Mesendoderm (in vitro differentiated cells): ENCODE data around the gene PCDH10. TPM values are rescaled to one million over a fixed set of nuclear protein-coding genes. Genes with fewer than 3 reads are reported as not detected.

Experiments used
- DNase-seq: peaks from one replicate; pipeline ENCODE4 v3.0.0; 2013
- H2AK5ac ChIP-seq: 2 replicates; pipeline ENCODE4 v1.6.1; 2013; ENCODE audit warnings: low read length, inconsistent platforms
- H2BK120ac ChIP-seq: 2 replicates; pipeline ENCODE4 v1.6.1; 2013; ENCODE audit warnings: low read depth, mild to moderate bottlenecking, low read length, moderate library complexity, mixed read lengths
- H2BK15ac ChIP-seq: replicated peaks from 2 replicates; pipeline ENCODE4 v1.6.1; 2013; ENCODE audit warnings: low read depth, mild to moderate bottlenecking, moderate library complexity
- H2BK5ac ChIP-seq: 2 replicates; pipeline ENCODE4 v1.6.1; 2013; ENCODE audit warnings: low read length, inconsistent platforms
- H3K18ac ChIP-seq: 2 replicates; pipeline ENCODE4 v1.6.1; 2013; ENCODE audit warnings: mild to moderate bottlenecking, low read length, mixed read lengths
- H3K23ac ChIP-seq: one replicate; pipeline ENCODE4 v1.6.1; 2013; ENCODE audit warnings: low read length
- H3K27ac ChIP-seq: 2 replicates; pipeline ENCODE4 v1.5.1; 2013; ENCODE audit warnings: low read depth, mild to moderate bottlenecking, inconsistent platforms, low read length, moderate library complexity
- H3K27me3 ChIP-seq: 2 replicates; pipeline ENCODE4 v1.6.1; 2013; ENCODE audit warnings: low read length, control low read depth, mild to moderate bottlenecking, inconsistent platforms; ENCODE audit not compliant: insufficient read depth, poor library complexity
- H3K36me3 ChIP-seq: 2 replicates; pipeline ENCODE4 v1.6.1; 2013; ENCODE audit warnings: low read length, inconsistent platforms; ENCODE audit not compliant: control insufficient read depth, insufficient read depth
- H3K4ac ChIP-seq: one replicate; pipeline ENCODE4 v1.6.1; 2013; ENCODE audit warnings: low read depth, mild to moderate bottlenecking, low read length, moderate library complexity
- H3K4me1 ChIP-seq: 2 replicates; pipeline ENCODE4 v1.6.1; 2013; ENCODE audit warnings: low read depth, low read length, inconsistent platforms; ENCODE audit not compliant: control insufficient read depth
- H3K4me2 ChIP-seq: 2 replicates; pipeline ENCODE4 v1.6.1; 2013; ENCODE audit warnings: low read length
- H3K4me3 ChIP-seq: 2 replicates; pipeline ENCODE4 v1.5.1; 2013; ENCODE audit warnings: mild to moderate bottlenecking, low read length
- H3K56ac ChIP-seq: one replicate; pipeline ENCODE4 v1.6.1; 2013; ENCODE audit warnings: low read length
- H3K79me1 ChIP-seq: 2 replicates; pipeline ENCODE4 v1.6.1; 2013; ENCODE audit warnings: low read length, inconsistent platforms
- H3K79me2 ChIP-seq: 2 replicates; pipeline ENCODE4 v1.6.1; 2013; ENCODE audit warnings: mild to moderate bottlenecking, low read length; ENCODE audit not compliant: control insufficient read depth, insufficient read depth
- H3K9ac ChIP-seq: 2 replicates; pipeline ENCODE4 v1.6.1; 2013; ENCODE audit warnings: low read length, inconsistent platforms
- H4K5ac ChIP-seq: one replicate; pipeline ENCODE4 v1.6.1; 2013; ENCODE audit warnings: low read length
- H4K8ac ChIP-seq: one replicate; pipeline ENCODE4 v1.6.1; 2013; ENCODE audit warnings: low read depth, mild to moderate bottlenecking, control low read depth, low read length, moderate library complexity
- WGBS: extraction: QIAGEN DNeasy Blood & Tissue Kit; methylation state at CpG from one replicate; pipeline ENCODE4 v1.1.7; 2013; ENCODE audit warnings: low lambda C conversion rate, missing lambda C conversion rate; ENCODE audit not compliant: insufficient coverage; ENCODE audit errors: extremely low coverage; 5-methylcytosine and 5-hydroxymethylcytosine counted together
- polyA plus RNA-seq, 2 experiments: library from polyadenylated mRNA; stranded (reverse); fragments of 200-250 nt; gene quantifications; one replicate each; pipeline ENCODE4 v1.2.3, GENCODE V29; 2013

PCDH10 gene, protein sequence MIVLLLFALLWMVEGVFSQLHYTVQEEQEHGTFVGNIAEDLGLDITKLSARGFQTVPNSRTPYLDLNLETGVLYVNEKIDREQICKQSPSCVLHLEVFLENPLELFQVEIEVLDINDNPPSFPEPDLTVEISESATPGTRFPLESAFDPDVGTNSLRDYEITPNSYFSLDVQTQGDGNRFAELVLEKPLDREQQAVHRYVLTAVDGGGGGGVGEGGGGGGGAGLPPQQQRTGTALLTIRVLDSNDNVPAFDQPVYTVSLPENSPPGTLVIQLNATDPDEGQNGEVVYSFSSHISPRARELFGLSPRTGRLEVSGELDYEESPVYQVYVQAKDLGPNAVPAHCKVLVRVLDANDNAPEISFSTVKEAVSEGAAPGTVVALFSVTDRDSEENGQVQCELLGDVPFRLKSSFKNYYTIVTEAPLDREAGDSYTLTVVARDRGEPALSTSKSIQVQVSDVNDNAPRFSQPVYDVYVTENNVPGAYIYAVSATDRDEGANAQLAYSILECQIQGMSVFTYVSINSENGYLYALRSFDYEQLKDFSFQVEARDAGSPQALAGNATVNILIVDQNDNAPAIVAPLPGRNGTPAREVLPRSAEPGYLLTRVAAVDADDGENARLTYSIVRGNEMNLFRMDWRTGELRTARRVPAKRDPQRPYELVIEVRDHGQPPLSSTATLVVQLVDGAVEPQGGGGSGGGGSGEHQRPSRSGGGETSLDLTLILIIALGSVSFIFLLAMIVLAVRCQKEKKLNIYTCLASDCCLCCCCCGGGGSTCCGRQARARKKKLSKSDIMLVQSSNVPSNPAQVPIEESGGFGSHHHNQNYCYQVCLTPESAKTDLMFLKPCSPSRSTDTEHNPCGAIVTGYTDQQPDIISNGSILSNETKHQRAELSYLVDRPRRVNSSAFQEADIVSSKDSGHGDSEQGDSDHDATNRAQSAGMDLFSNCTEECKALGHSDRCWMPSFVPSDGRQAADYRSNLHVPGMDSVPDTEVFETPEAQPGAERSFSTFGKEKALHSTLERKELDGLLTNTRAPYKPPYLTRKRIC
- polyA plus RNA-seq (2013, experiment 1 of 2): 86.0 TPM
- polyA plus RNA-seq (2013, experiment 2 of 2): 86.7 TPM

DNA sequence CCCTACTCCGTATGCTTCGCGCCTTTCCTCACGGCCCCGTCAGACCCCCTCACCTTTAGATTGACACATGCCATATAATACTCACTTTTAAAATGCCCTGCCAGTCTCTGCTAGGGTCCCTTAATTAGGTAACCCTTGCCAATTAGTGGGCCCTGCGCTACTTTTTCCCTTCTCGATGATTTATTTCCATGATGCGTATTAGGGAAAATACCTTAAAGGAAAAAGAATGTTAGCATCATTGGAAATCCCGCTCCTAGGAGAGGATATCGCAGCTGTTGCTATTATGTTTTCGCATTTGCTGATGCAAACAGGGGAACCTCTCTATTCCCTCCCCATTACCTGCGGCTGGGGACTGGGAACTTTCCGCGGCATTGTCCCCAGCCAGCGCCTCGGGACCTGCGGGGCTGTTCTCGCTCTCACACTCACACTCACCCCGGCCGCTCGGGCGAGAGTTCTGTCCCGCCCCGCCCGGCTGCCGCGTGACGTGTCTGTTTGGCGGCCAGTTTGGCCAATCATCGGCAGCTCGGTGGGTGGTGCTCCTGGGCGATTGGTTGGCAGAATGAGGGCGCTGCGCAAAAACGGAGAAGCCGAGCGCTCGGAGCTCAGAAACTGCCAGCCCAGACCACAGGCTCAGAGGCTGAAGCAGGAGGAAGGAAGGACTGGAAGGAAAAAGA, at the start of gene PCDH10:
TSS of gene PCDH10 (plus strand) at position 605 of the 674 bp plus-strand sequence. CDS start 847 bp downstream, outside the sequence.
- no CpG with 5 or more reads among the region's 38 CpGs for WGBS
- Histone ChIP-seq H3K27ac (no peak within 1 kb of the TSS), H3K9ac (peak within 1 kb of the TSS; percentile 84), H3K4me3 (peak within 1 kb of the TSS; percentile 64), H3K23ac (no peak within 1 kb of the TSS), H3K79me1 (peaks cover 2% of the 10 kb centered on the region), H2BK15ac (no peak within 1 kb of the TSS), H4K5ac (no peak within 1 kb of the TSS), H2AK5ac (no peak within 1 kb of the TSS), H4K8ac (no peak within 1 kb of the TSS), H2BK120ac (no peak within 1 kb of the TSS), H3K79me2 (peaks cover 45% of the 10 kb centered on the region), H3K4me2 (peak within 1 kb of the TSS; percentile 89), H3K36me3 (no peaks in the 10 kb centered on the region), H3K4me1 (no peaks in the 10 kb centered on the region), H3K4ac (no peak within 1 kb of the TSS), H2BK5ac (no peak within 1 kb of the TSS), H3K18ac (peak within 1 kb of the TSS; percentile 33), H3K27me3 (no peaks in the 10 kb centered on the region), H3K56ac (peak within 1 kb of the TSS; percentile 97)
- DNase-seq: peak; percentile 98

DNA sequence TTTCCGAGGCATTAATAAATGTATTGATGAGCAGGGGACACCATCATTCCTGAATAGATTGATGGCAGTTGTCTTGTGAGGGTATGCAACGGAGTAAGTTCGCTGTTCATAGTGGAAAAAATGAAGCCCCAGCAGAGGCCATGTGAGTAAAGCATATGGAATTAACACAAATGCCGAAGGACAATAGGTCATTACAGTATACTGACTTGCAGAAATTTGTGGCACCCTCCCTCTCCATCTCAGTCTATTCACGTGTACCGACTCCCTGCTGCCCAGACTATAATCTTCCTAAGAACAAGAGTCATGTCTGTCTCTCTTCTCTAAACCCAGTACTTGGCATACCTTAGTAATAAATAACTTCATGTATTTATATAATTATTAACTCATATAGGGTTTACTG, 47.1 kb upstream of the PCDH10 start:
- Histone ChIP-seq H3K27me3 (no peaks in the 10 kb centered on the region), H2BK15ac (no peak overlapping the region), H3K18ac (no peak overlapping the region), H3K27ac (no peak overlapping the region), H2AK5ac (no peak overlapping the region), H3K23ac (no peak overlapping the region), H3K36me3 (no peaks in the 10 kb centered on the region), H2BK5ac (no peak overlapping the region), H4K8ac (no peak overlapping the region), H4K5ac (no peak overlapping the region), H3K79me2 (no peaks in the 10 kb centered on the region), H3K9ac (no peak overlapping the region), H3K4me1 (no peaks in the 10 kb centered on the region), H3K56ac (no peak overlapping the region), H2BK120ac (no peak overlapping the region), H3K4me2 (no peak overlapping the region), H3K4ac (no peak overlapping the region), H3K4me3 (no peak overlapping the region), H3K79me1 (no peaks in the 10 kb centered on the region)
- peak; percentile 18 for DNase-seq
- WGBS: no CpG with 5 or more reads among the region's 6 CpGs

DNA sequence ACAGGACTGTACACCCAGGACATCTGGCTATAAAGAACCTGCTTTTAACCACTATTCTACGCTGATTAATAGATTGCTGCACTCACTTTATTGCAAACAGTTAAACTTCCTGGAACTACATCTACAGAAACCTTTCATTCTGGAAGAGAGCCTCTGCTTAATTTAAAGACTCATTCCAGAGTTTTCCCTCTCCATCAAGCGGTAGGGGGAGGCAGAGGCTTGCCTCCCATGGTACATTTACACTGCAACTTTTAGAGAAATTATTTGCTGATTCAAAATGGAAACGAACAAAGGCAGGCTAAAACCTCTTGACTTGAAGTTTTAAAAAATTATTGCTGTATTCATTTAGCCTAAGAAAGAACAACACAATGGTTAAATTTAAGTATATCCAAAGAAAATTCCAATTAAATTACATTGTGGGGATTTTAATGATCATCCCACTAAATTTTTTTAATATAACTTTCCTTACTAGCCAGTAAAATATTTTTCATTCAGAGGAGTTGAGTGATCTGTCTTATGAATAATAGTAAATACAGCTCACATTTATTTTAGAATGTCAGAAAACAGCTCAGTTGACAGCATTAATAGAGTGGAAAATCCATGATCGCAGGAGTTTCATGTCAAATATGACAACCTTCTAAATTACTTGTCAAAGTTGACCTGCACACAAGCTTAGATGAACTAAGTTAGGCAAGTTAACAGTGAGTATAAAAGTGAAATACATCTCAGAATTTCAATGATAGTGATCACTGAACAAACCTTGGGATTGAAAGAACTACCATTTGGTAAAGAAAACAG, 46.3 kb upstream of the PCDH10 start:
- Histone ChIP-seq H3K79me2 (no peaks in the 10 kb centered on the region), H3K79me1 (no peaks in the 10 kb centered on the region), H2BK5ac (no peak overlapping the region), H3K56ac (no peak overlapping the region), H4K5ac (no peak overlapping the region), H3K36me3 (no peaks in the 10 kb centered on the region), H3K23ac (no peak overlapping the region), H4K8ac (no peak overlapping the region), H2BK120ac (no peak overlapping the region), H2AK5ac (no peak overlapping the region), H3K4me1 (no peaks in the 10 kb centered on the region), H2BK15ac (no peak overlapping the region), H3K4me3 (no peak overlapping the region), H3K27ac (no peak overlapping the region), H3K18ac (no peak overlapping the region), H3K4me2 (no peak overlapping the region), H3K9ac (no peak overlapping the region), H3K27me3 (no peaks in the 10 kb centered on the region), H3K4ac (no peak overlapping the region)
- peak; percentile 21 for DNase-seq
- no CpG with 5 or more reads among the region's 4 CpGs for WGBS

DNA sequence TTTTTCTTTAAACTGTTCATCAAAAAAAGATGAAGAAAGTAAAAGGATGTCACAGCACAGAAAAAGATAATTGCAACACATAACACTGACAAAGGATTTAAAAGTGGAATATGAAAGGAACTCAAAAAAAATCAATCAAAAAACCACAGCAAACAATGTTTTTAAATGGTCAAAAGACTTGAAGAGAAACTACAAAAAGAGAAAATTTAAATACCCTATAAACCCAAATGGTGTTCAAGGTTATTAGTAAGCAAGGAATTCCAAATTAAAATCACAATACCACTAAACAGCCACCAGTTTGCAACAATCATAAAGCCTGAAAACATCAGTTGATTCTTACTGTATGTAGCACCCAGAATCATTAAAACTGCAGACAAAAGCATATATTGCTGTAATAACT, 36.5 kb upstream of the PCDH10 start:
- H2BK5ac ChIP-seq: no peak overlapping the region
- H3K9ac ChIP-seq: no peak overlapping the region
- no peak overlapping the region for H4K5ac ChIP-seq
- H3K4me2 ChIP-seq: no peak overlapping the region
- H3K18ac ChIP-seq: no peak overlapping the region
- H3K56ac ChIP-seq: no peak overlapping the region
- no peaks in the 10 kb centered on the region for H3K36me3 ChIP-seq
- H3K23ac ChIP-seq: no peak overlapping the region
- H3K27ac ChIP-seq: no peak overlapping the region
- no peaks in the 10 kb centered on the region for H3K79me1 ChIP-seq
- no peaks in the 10 kb centered on the region for H3K27me3 ChIP-seq
- no peak overlapping the region for H4K8ac ChIP-seq
- no peak overlapping the region for H2BK120ac ChIP-seq
- no peak overlapping the region for H2AK5ac ChIP-seq
- H2BK15ac ChIP-seq: no peak overlapping the region
- H3K4ac ChIP-seq: no peak overlapping the region
- H3K4me3 ChIP-seq: no peak overlapping the region
- no peak for DNase-seq
- H3K79me2 ChIP-seq: no peaks in the 10 kb centered on the region
- no peaks in the 10 kb centered on the region for H3K4me1 ChIP-seq

DNA sequence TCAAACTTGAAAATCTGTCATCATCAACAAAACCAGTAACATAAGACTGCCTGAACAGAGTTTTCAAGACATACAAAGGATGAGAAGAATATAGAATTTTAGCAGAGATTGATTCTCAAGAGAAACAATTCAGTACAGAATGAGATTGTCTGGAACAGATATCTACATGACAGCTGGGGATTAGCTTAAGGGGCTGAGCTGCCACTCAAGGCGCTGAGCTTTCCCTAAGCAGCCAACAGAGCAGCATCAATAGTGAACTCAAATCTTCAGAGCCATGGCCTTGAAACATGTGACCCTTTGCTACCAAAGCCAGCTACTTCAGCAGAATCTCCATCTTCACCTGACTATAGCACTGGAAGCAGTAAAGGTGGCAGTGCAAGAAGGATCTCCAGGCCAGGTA, 24.3 kb upstream of the PCDH10 start:
- Histone ChIP-seq H2BK120ac (no peak overlapping the region), H2BK5ac (no peak overlapping the region), H3K4me1 (no peaks in the 10 kb centered on the region), H3K79me2 (no peaks in the 10 kb centered on the region), H2AK5ac (no peak overlapping the region), H3K4ac (no peak overlapping the region), H3K56ac (no peak overlapping the region), H3K23ac (no peak overlapping the region), H3K27me3 (no peaks in the 10 kb centered on the region), H3K4me3 (no peak overlapping the region), H3K79me1 (no peaks in the 10 kb centered on the region), H3K4me2 (no peak overlapping the region), H3K18ac (no peak overlapping the region), H3K9ac (no peak overlapping the region), H3K27ac (no peak overlapping the region), H4K5ac (no peak overlapping the region), H4K8ac (no peak overlapping the region), H2BK15ac (no peak overlapping the region), H3K36me3 (no peaks in the 10 kb centered on the region)
- no peak for DNase-seq
- no CpG with 5 or more reads among the region's 1 CpG for WGBS
